Panc1 (cell line): ENCODE measurements around the gene COL4A2.

Experiments used
- POLR2AphosphoS5 ChIP-seq: IDR thresholded peaks from 2 replicates; pipeline ENCODE4 v1.6.1; 2012; ENCODE audit warnings: mild to moderate bottlenecking, low read depth, low read length, moderate library complexity
- TCF7L2 ChIP-seq: IDR thresholded peaks from 2 replicates; pipeline ENCODE4 v1.6.1; 2011; ENCODE audit warnings: mild to moderate bottlenecking, low read depth, low read length, inconsistent platforms
- TF ChIP-seq, protein P1 (sequence below): fragments of 450-650 bp; IDR thresholded peaks from 2 replicates; pipeline ENCODE4 v1.5.1; 2017; ENCODE audit warnings: mild to moderate bottlenecking
- TF ChIP-seq, protein P2 (sequence below), 2 experiments: IDR thresholded peaks; 2 replicates each; pipeline ENCODE4 v1.6.1; 2011 to 2012; ENCODE audit warnings: low read depth in 2 of 2, control low read depth in 1 of 2, low read length in 1 of 2, mild to moderate bottlenecking in 1 of 2, moderate library complexity in 1 of 2; ENCODE audit not compliant: insufficient read depth in 1 of 2

DNA sequence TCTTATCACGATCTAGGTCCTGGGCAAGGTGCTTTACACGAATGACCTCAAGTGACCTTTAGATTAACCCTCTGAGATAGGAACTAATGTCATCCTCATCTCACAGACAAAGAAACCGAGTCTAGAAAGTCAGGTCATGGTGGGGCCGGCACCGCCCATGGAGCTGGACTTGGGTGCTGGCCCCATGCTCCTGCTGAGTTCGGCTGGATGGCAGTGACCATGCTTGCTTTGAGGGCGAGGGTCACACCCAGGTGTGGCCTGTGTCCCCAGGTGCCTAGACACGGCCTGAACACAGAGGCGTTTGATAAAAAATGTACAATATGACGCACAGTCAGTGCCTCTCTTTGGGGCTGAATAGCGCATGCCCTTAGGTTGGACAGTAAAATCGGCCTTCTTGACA is 26.8 kb downstream of the COL4A2 start:
- TF ChIP-seq, protein P1, sequence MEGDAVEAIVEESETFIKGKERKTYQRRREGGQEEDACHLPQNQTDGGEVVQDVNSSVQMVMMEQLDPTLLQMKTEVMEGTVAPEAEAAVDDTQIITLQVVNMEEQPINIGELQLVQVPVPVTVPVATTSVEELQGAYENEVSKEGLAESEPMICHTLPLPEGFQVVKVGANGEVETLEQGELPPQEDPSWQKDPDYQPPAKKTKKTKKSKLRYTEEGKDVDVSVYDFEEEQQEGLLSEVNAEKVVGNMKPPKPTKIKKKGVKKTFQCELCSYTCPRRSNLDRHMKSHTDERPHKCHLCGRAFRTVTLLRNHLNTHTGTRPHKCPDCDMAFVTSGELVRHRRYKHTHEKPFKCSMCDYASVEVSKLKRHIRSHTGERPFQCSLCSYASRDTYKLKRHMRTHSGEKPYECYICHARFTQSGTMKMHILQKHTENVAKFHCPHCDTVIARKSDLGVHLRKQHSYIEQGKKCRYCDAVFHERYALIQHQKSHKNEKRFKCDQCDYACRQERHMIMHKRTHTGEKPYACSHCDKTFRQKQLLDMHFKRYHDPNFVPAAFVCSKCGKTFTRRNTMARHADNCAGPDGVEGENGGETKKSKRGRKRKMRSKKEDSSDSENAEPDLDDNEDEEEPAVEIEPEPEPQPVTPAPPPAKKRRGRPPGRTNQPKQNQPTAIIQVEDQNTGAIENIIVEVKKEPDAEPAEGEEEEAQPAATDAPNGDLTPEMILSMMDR = no peak
- TF ChIP-seq TCF7L2 (no peak), POLR2AphosphoS5 (no peak)
- TF ChIP-seq, protein P2, sequence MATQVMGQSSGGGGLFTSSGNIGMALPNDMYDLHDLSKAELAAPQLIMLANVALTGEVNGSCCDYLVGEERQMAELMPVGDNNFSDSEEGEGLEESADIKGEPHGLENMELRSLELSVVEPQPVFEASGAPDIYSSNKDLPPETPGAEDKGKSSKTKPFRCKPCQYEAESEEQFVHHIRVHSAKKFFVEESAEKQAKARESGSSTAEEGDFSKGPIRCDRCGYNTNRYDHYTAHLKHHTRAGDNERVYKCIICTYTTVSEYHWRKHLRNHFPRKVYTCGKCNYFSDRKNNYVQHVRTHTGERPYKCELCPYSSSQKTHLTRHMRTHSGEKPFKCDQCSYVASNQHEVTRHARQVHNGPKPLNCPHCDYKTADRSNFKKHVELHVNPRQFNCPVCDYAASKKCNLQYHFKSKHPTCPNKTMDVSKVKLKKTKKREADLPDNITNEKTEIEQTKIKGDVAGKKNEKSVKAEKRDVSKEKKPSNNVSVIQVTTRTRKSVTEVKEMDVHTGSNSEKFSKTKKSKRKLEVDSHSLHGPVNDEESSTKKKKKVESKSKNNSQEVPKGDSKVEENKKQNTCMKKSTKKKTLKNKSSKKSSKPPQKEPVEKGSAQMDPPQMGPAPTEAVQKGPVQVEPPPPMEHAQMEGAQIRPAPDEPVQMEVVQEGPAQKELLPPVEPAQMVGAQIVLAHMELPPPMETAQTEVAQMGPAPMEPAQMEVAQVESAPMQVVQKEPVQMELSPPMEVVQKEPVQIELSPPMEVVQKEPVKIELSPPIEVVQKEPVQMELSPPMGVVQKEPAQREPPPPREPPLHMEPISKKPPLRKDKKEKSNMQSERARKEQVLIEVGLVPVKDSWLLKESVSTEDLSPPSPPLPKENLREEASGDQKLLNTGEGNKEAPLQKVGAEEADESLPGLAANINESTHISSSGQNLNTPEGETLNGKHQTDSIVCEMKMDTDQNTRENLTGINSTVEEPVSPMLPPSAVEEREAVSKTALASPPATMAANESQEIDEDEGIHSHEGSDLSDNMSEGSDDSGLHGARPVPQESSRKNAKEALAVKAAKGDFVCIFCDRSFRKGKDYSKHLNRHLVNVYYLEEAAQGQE (IDR thresholded peaks at IDR 0.05; ENCODE audit: insufficient read depth in 1 of 2, low read depth in 2 of 2, low read length in 1 of 2) = no peak
